NCI-H146 treated with DMSO at 0.1 percent for 48 hours (cell line): ENCODE data around the gene ZNF213.

Source experiments
- DNase-seq: peaks from one replicate; lab custom pipeline; 2025; ENCODE audit not compliant: unreplicated experiment; lab: John Stamatoyannopoulos, UW

The ZNF213 gene

DNA sequence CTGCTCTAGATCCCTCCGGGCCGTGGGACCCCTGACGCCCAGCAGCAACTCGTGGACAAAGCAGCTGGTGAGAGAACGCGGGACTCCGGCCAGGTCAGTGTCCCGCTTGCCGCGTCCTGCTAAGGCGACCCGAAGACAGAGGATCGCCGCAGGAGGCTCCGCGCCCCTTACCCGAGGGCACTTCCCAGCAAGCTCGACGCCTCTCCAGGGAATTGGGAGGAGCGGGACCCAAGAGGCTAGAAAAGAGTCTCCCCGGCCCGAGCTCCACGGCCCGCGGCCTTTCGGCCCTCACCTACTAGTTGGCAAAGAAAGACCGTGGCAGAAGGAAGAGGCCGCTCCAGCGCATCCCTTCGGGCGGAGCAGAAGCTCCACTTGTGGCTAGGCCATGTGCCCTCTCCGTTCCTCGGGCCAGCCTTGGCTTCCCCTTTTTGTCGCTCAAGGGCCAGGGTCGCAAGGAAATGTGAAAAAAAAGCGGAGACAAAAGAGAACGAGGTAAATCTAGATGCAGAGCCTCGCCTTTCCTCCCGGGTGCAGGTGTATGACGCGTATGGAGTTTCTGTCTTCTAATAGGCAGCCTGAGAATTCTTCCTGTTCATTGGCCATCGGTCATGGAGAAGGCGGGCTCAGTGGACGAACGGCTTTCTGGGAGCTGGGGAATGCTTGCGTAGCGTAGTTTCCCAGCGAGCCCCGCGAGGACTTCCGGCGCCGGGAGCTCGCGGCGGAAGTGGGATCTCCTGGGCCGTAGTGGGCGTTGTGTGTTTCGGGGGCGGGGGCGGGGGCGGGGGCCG lies at the start of gene ZNF213:
TSS of gene ZNF213 (plus strand) at position 692 of the 788 bp plus-strand sequence. CDS start 2,252 bp downstream, outside the sequence.
- peak; percentile 99 for DNase-seq

DNA sequence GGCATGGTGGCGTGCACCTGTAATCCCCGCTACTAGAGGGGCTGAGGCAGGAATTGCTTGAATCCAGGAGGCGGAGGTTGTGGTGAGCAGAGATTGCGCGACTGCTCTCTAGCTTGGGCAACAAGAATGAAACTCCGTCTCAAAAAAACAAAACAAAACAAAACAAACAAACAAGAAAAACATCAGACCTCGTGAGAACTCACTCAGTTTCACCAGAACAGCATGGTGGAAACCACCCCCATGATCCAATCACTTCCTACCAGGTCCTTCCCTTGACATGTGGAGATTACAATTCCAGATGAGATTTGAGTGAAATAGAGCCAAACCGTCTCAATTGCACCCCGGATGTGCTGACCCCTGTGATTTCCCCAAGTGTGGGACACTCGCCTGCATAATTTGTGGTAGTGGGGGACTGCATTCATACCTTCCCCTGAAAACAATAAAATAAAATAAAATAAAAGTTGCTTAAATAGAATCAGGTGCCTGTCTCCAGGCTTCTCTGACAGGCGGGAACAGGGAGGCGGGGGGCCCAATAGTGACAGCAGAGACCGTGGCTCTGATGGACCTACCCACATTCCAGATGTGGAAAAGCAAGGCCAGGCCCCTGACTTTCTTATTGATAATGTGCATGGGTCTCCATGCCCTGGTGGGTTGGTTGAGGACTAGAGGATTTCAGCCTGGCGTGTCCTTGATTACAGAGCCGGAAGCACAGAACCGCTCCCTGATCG lies 48.8 kb upstream of the ZNF213 start:
- no peak for DNase-seq

DNA sequence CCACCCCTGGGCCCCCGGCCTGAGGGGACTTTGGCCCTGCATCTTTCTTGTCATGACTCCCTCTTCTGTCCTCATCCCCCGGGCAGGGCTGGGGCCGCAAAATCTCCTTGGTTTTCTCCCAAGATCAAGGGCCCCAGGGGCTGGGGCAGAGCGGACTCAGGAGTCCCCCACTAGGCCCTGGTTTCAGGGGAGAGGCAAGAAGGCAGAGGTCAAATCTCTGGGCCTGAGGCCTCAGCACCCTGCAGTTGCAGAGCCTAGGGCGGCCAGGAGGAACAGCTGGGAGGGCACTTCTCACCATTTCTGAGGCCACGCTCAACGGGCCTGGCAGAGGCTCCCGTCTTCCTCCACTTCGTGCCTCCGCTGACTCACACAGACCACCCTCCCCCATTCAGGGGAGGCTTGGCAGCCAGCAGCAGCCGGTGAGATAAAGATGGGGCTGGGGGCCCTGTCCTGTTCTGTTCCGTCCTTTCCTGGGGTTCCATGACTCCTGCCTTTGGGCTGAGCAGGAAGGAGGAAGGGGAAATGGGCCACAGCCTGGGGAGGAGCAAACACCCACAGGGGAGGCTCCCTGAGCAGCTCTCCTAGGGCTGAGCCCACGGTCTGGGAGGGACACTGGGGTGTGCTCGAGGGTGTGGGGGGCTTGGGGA lies 48.1 kb upstream of the ZNF213 start:
- no peak for DNase-seq

DNA sequence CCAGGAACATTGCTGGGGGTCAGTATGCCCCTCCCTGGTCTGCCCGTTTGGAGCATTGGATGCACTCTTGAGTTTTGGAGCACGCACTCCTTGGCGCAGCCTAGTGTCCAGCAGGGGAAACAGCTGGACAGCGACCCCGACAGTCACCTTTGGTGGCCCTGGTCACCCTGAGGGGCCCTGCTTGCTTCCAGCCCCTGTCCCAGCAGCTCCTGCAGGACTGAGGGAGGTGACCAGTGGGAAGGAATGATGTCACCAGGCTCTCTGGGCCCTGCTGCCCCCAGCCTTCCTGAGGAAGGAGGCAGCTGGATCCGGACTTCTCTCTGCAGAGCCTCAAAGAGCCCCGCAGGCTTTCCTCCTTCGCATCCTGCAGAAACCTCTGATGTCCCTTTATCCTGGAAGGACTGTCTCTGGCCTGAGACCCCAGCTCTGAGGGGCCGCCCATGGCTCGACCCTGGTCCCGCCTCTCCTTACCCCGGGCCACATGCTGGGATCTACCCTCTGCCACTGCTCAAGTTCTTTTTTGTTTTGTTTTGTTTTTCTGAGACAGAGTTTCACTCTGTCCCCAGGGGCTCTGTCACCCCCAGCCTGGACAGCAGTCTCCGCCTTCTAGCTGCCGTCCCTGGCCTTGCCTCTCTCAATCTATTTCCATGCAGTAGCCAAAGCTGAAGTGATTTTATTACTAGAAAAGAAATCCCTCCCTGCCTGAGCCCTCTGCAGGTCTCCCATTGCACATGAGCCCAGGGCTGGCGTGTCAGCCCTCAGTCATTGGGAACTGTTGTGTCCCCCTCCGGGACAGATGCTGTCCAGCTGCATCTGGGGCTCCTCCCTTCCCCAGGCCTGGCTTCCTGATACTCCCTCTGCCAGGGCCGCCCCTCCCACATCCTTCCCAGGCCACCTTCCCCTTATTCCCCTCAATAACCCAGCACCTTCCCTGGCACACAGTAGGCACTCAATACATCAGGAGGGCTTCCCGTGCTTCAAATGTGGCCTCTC lies 47.3 kb upstream of the ZNF213 start:
- DNase-seq, result no peak

DNA sequence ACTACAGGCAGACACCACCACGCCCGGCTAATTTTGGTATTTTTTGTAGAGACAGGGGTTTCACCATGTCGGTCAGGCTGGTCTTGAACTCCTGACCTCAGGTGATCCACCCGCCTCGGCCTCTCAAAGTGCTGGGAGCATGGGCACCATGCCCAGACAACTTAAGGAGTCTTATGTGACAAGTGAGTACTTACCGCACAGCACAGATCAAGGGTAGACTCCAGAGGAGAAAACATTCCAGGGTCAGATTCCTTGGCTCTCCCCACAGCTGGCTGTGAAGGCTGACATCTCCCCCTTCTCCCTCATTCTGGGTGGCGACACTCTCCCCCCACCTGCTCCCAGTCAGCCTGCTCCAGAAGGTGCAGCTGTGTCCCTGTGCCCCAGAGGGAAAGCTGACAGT lies 46.4 kb upstream of the ZNF213 start:
- no peak for DNase-seq

- no peak for DNase-seq
Measured at GRCh38 chr16:3088925-3089716, 45.7 kb upstream of the ZNF213 start.

DNA sequence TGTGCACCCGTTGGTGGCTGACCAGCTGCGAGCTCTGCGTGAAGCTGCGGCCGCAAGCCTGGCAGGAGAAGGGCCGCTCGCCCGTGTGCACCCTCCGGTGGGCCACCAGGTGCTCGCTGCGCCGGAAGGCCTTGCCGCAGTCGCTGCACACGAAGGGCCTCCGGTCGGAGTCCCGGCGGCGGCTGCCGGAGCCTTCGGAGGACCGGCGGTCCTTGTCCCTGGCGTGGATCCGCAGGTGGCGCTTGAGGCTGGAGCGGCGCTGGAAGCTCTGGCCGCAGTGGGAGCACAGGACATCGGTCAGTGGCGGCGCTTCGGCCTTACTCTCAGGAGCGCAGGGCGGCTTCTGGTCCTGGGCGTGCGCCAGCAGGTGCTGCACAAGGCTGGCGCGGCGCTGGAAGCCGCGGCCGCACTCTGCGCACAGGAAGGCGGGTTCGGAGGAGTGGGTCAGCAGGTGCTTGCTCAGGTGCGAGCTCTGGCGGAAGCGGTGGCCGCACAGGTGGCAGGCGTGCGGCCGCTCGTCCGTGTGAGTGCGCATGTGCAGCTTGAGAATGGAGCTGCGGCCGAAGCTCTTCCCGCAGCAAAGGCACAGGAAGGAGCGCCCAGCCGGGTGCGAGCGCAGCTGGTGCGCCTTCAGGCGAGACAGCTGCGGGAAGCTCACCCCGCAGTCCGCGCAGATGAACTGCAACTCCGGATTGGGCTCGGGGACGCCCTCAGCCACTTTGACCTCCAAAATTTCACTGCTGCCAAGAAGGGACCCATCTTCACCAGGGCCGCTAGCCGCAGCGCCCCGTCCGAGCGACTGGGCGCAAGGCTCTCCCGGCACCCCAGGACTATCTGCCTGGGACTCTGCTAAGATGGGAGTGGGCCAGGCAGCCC lies 44.9 kb upstream of the ZNF213 start:
- DNase-seq, result no peak

DNA sequence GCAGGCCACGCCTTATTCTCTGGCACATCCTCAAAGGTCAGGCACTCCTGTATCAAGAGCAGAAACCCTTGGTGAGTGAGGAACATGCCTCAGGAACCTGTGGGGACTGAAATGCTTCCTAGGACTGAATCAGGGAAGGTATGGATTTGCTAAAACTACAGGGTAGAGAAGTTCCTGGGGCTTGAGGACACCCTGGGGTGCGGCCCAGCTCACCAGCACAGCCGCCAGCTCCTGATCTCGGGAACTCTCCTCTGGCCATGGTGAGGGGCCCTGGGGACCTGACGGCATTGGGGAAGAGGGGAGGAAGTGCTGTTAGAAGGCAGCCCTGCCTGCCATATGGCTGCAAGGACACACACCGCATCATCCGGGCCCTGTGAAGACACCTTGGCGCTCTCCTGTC lies 43.3 kb upstream of the ZNF213 start:
- no peak for DNase-seq

DNA sequence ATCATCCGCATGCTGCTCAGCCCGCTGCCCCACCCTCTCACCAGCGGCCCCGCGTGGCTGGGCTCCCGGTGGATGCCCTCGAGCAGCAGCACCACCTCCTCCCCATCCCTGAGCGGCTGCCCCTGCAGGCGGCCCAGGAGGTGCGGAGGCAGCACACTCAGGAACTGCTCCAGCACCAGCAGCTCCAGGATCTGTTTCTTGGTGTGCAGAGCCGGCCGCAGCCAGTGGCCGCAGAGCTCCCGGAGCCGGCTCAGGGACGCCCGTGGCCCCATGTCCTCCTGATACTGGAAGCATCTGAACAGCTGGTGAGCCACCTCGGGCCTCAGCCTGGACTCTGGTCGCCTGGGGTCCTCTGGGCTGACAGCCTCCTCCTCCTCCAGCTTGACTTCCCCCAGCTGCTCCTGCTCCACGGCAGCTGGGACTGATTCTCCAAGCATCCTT lies 42.3 kb upstream of the ZNF213 start:
- peak; percentile 21 for DNase-seq

- peak; percentile 25 for DNase-seq
Measured at GRCh38 chr16:3094289-3095027, 40.4 kb upstream of the ZNF213 start.

DNA sequence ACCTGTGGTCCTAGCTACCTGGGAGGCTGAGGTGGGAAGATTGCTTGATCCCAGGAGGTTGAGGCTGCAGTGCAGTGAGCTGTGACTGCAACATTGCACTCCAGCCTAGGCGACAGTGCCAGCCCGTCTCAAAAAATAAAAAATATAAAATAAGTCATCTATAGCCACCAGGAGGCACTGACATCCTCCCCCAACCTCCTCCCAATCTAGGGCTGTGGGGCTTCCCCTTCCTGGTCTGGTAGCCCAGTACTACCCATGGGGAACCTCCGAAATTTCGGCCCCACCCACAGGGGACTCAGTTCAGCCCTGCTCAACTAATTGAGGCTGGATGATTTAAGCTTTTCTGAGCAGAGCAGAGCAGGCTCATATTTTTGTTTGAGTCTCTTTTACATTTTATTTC lies 39.0 kb upstream of the ZNF213 start:
- DNase-seq, result no peak

DNA sequence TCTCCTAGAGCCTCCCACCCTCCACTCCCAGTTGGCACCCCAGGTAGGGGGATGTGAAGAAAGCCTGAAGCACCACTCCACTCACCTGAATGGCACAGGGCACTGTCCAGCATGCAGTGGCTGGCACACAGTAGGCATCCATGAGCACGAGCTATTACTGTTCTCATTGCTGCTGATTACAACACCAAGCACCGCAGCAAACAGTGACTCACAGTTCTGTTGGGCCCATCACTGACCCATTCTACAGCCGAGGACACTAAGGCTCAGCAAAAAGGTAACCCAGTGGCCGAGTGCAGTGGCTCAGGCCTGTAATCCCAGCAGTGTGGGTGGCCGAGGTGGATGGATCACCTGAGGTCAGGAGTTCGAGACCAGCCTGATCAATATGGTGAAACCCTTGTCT lies 38.5 kb upstream of the ZNF213 start:
- DNase-seq, result no peak

DNA sequence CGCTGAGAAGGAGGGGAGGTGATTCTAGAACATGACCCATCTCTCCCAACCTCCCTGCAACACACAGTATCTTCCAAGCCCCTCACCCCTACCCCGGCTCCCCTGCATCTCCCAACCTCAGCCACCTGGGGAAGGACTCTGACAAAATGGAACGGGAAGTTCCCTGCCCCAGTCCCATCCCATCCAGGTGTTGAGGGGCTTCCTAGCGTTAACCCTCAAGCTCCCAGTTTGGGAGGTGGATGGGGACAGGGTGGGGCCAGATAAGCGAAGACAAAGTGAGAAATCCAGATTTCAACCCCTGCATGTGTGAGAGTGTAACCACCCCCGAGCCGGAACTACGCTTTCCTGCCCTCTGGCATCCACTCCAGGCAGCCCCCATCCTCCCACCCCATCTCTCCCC lies 37.6 kb upstream of the ZNF213 start:
- DNase-seq, result no peak

- no peak for DNase-seq
Measured at GRCh38 chr16:3098459-3099394, 36.1 kb upstream of the ZNF213 start, which contains the start of gene ZSCAN10. Gene ZSCAN10, minus strand, starts transcription at chr16:3099294. Its CDS starts 6,357 bp downstream, at chr16:3092937.

GRCh38 chr16:3099395-3099731 lies 35.5 kb upstream of the ZNF213 start:
- no peak for DNase-seq

DNA sequence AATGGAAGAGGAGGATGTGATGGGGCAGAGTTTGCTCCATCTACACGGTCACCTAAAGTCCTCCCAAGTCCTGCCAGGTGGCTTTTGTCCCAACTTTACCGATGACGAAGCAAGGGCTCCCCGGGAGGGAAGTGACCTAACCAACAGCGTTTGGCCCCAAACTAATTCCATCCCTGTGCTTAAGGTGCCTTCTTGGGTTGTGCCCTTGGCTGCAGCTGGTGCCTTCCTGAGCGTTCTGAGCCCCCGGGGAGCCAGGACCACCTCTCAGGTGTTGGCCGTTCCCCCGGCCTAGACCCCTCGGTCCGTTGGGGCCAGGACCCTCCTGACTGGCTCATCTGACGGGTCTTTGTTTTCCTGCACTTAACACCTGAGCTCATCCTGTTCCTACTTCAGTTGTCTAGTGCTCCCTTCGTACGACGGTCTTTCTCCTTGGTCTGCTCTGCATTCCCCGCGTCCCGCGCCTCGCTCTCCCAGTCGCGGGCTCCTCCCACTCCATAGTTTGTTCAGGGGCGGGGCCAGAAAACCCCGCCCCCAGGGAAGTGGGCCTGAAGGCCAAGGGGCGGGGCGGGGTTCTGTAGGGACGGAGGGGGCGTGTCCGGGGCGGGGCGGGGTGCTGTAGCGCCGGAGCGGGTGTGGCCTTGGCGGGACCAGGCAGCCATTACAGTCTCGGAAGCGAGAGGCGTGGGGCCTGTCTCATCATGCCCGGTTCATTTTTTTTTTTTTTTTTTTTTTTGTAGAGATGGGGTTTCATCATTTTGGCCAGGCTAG lies 34.9 kb upstream of the ZNF213 start:
- DNase-seq, result peak; percentile 91
